Measurements from ENCODE around the gene EIF4EBP3. TPM values are rescaled to one million over a fixed set of nuclear protein-coding genes. Genes with fewer than 3 reads are reported as not detected.
A peak's percentile ranks its signal among the peaks of the same experiment; 100 is the strongest.

Gene EIF4EBP3
- total RNA-seq, 2 experiments from 2014 or later: 11.8 to 12.0 TPM

DNA sequence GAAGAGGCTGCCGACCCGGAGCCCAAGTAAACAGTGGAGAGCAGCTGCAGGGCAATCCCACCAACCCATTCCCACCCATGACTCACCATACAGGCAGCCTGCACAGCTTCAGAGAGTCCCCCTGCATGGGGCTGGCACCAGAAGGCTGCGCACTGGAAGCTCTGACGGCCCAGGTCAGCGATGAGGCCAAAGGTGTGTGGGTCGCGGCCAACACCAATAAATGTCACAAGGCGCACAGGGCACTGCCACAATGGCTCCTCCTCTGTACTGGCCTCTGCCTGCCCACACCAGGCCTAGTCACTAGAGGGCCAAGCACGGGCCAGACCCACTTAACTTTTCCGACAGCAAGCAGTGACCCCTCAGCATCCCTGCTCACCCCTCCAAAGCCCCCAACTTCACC is 12.8 kb downstream of the EIF4EBP3 start:
- ATAC-seq (ENCODE audit: low read depth) (no peak), DNase-seq (no peak)
- POLR2A ChIA-PET: interaction anchor here (2.9 kb wide), 1 partner anchor 12 kb away, joined by 12 read pairs; the partner anchor contains the start of gene EIF4EBP3
- no peaks in the 10 kb centered on the region for H3K27me3 Mint-ChIP-seq
- H3K4me1 Mint-ChIP-seq: peaks cover 31% of the 10 kb centered on the region
- H3K36me3 Mint-ChIP-seq: peaks cover 16% of the 10 kb centered on the region
- H3K4me3 Mint-ChIP-seq: no peak overlapping the region
- H3K9me3 Mint-ChIP-seq: no peaks in the 10 kb centered on the region
- H3K27ac Mint-ChIP-seq: no peak overlapping the region

DNA sequence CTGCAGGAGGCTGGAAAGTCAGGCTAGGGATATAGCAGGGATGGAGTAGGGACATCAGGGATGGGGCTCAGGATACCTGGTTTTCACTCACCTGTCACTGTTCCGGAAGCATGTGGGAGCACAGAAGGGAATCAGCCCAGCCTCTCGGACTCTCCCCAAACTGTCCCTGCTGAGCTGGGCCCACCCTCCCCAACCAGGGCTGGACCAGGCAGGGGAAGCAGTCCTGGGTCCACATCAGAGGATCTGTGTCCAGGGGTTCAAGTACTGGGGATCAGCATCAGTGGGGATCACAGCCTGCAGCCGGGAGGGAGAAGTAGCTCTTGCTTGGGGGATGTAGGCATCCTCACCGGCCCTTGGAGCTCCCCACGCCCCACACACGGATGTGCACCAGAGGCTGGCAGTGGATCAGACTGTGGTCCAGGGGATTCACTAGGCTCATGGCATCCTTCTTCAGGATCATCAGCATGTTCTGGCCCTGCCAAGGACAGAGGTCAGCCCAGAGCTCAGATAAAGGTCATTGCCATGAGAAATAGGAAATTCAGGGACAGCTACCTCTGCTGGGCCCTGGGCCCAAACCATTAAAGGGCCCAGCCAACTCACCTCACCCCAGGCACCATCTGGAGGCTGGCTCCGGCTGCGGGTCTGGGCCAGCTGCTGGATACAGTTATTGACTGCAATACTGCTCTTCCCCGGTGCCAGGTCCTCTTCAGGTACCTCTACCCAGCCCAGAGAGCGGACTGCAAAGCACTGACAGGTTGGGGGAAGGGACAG is 14.5 kb downstream of the EIF4EBP3 start:
- no peak for DNase-seq
- POLR2A ChIA-PET: interaction anchor here (2.9 kb wide), 1 partner anchor 14 kb away, joined by 12 read pairs; the partner anchor contains the start of gene EIF4EBP3
- no peak for ATAC-seq (ENCODE audit: low read depth)
- H3K4me3 Mint-ChIP-seq: no peak overlapping the region
- no peaks in the 10 kb centered on the region for H3K9me3 Mint-ChIP-seq
- H3K36me3 Mint-ChIP-seq: peaks cover 13% of the 10 kb centered on the region
- H3K27me3 Mint-ChIP-seq: no peaks in the 10 kb centered on the region
- H3K27ac Mint-ChIP-seq: no peak overlapping the region
- peaks cover 30% of the 10 kb centered on the region for H3K4me1 Mint-ChIP-seq

DNA sequence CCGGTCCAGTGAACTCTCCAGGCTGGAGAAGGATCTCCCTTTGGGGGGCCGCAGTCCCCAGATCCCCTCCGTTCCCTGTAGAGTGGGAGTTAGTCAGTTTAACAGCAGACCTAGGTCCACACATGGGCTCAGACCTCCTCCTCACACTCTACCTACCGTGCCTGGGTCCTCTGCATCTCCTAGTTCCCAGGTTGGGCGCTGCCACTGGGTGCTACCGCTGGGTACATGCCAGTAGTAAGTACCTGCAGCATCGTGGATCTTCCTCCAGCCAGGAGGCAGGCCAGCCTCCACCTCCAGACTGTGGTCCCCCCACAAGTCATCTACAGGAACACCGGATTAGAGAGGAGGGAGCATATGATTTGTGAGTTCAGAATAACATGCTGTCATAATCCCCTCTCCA is 16.1 kb downstream of the EIF4EBP3 start:
- peak overlapping the region; percentile 98 for H3K27ac Mint-ChIP-seq
- DNase-seq: no peak
- ATAC-seq (ENCODE audit: low read depth): no peak
- H3K27me3 Mint-ChIP-seq: no peaks in the 10 kb centered on the region
- H3K4me1 Mint-ChIP-seq: peaks cover 34% of the 10 kb centered on the region
- POLR2A ChIA-PET: interaction anchor here (0.9 to 2.7 kb wide), 7 partner anchors 12 to 162 kb away, joined by 3 to 23 read pairs (median 4); partner anchors contain the start of genes ANKHD1, EIF4EBP3, HARS1 and HARS2
- no peaks in the 10 kb centered on the region for H3K9me3 Mint-ChIP-seq
- peak overlapping the region; percentile 89 for H3K4me3 Mint-ChIP-seq
- H3K36me3 Mint-ChIP-seq: peaks cover 20% of the 10 kb centered on the region

DNA sequence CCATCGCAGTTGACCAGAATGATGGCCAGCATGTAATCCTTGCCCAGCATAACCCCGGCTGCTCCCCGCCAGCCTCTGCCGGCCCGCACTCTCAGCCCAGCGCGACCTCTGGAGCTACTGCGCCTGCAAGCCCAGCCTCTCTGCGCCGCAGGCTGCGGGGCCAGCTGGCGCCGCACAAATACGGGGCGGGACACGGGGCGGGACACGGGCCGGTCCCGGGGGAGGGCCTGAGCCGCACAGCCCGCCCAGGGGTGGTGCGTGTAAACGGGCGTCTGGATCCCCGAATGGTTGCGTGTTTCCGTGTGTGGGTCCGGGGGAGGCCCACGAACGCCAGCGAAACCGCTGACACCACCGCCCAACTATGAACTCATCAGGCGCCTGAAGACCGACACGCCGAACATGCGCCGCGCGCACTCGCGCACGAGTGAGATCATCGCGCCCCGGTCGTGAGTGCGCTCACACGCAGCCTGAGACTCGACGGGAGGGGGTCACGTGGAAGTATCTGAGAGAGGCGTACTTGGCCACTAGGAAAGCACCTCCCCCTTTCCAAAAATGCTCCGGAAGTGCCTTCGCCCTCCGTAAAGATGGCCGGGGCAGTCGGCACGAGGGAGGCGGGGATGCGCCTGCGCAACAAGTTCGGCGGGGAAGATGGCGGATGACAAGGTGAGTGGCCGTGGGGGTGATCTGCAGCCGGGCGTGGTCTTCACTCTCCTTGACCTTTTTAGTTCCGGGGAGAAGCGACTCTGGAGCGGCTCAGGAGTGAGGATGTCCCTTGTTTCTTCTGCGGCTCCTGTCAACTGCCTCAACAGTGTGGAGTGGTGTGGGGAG is 16.9 kb downstream of the EIF4EBP3 start, which contains the start of the genes APBB3 and SLC35A4:
Gene APBB3, minus strand, starts transcription at position 403 of the 828 bp plus-strand sequence. Its CDS starts 353 bp downstream, at position 50.
Gene SLC35A4, plus strand, starts transcription at position 633 of the 828 bp plus-strand sequence. CDS start 2,342 bp downstream, outside the sequence.
- Mint-ChIP-seq H3K36me3 (peaks cover 22% of the 10 kb centered on the region), H3K4me1 (peaks cover 39% of the 10 kb centered on the region), H3K27ac (peak within 1 kb of the TSS; percentile 98), H3K9me3 (no peaks in the 10 kb centered on the region), H3K27me3 (no peaks in the 10 kb centered on the region), H3K4me3 (peak within 1 kb of the TSS; percentile 89)
- POLR2A ChIA-PET: interaction anchor here (0.9 to 2.7 kb wide), 7 partner anchors 13 to 163 kb away, joined by 3 to 23 read pairs (median 4); partner anchors contain the start of genes ANKHD1, EIF4EBP3, HARS1 and HARS2
- peak; percentile 93 for ATAC-seq (ENCODE audit: low read depth)
- DNase-seq: peak; percentile 93

DNA sequence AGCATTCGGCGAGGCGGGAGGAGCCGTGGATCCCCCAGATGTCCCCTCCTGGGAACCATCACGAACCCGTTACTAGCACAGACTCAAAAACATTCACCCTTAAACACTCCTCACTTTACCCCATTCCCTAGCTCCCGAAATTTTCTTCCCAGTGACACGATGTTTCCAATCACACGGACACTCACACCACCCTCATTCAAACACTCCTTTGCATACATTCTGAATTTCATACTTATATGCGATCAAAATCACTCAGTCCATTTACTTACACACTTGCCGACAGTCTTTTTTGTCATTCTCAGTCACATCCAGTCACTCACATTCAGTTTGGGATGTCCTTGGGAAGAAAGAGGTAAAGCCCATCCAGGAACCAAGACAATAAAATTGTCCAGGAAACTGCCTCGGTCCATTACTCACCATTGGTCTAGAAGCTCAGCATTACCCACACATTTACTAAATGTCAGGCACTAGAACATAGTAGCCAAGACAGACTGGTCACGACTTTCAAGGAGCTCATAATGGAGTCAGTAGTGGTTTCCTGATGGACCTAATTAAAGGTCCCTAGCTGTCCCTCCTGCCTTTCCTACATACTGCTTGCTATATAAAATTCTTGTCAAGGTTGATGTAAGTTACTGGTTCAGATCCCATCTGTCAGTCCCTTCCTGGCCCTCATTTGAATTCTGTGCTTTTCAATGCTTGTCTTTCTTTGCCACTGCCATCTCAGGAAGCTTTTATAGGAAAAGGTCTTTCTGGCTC is 17.7 kb downstream of the EIF4EBP3 start:
- Mint-ChIP-seq H3K9me3 (no peaks in the 10 kb centered on the region), H3K36me3 (peaks cover 22% of the 10 kb centered on the region), H3K4me3 (peak overlapping the region; percentile 89), H3K27ac (peak overlapping the region; percentile 98), H3K27me3 (no peaks in the 10 kb centered on the region), H3K4me1 (peaks cover 41% of the 10 kb centered on the region)
- POLR2A ChIA-PET: interaction anchor here (0.8 to 3.1 kb wide), 5 partner anchors 8 to 146 kb away, joined by 3 to 23 read pairs (median 5); partner anchors contain the start of genes EIF4EBP3, SRA1 and ZMAT2
- DNase-seq (no peak), ATAC-seq (ENCODE audit: low read depth) (no peak)

DNA sequence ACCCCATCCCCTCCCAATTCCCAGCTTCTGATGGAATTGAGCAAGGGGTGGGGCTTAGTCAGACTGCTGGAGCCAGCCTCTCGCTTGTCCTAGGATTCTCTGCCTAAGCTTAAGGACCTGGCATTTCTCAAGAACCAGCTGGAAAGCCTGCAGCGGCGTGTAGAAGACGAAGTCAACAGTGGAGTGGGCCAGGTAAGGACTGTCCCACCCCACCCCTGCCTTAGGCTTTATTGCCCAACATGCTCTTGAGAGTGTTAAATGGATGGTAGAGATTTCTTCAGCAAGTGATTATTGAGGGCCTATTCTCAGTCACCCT is 18.3 kb downstream of the EIF4EBP3 start:
- peaks cover 21% of the 10 kb centered on the region for H3K36me3 Mint-ChIP-seq

DNA sequence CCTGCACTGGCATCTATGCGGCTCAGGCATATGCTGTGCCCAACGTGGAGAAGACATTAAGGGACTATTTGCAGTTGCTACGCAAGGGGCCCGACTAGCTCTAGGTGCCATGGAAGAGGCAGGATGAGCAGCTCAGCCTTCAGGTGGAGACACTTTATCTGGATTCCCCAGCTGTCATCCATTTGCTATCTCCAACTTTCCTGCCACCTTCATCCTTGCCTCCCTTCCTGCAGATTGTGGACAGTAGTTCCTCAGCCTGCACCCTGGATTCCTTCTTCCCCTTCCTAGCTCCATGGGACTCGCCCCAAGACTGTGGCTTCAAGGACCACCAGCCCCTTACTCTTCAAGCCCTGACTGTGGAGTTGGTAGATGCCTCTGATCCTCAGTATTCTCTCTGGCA is 19.2 kb downstream of the EIF4EBP3 start:
- DNase-seq: no peak
- H3K36me3 Mint-ChIP-seq: peaks cover 19% of the 10 kb centered on the region
- H3K27me3 Mint-ChIP-seq: no peaks in the 10 kb centered on the region
- no peak for ATAC-seq (ENCODE audit: low read depth)
- POLR2A ChIA-PET: interaction anchor here (0.6 to 3.1 kb wide), 3 partner anchors 9 to 451 kb away, joined by 3 to 14 read pairs (median 4); partner anchors contain the start of genes IK, NDUFA2 and SRA1
- H3K27ac Mint-ChIP-seq: no peak overlapping the region
- peaks cover 42% of the 10 kb centered on the region for H3K4me1 Mint-ChIP-seq
- H3K9me3 Mint-ChIP-seq: no peaks in the 10 kb centered on the region
- no peak overlapping the region for H3K4me3 Mint-ChIP-seq

More for the DNA sequence above, 18.3 kb downstream of the EIF4EBP3 start:
- peak overlapping the region; percentile 89 for H3K4me3 Mint-ChIP-seq
- H3K27me3 Mint-ChIP-seq: no peaks in the 10 kb centered on the region
- no peaks in the 10 kb centered on the region for H3K9me3 Mint-ChIP-seq
- H3K27ac Mint-ChIP-seq: peak overlapping the region; percentile 98
- DNase-seq (no peak), ATAC-seq (ENCODE audit: low read depth) (no peak)
- H3K4me1 Mint-ChIP-seq: peaks cover 42% of the 10 kb centered on the region
- POLR2A ChIA-PET: interaction anchor here (0.8 to 3.1 kb wide), 4 partner anchors 8 to 134 kb away, joined by 3 to 23 read pairs (median 8); partner anchors contain the start of genes EIF4EBP3, SRA1 and ZMAT2

DNA sequence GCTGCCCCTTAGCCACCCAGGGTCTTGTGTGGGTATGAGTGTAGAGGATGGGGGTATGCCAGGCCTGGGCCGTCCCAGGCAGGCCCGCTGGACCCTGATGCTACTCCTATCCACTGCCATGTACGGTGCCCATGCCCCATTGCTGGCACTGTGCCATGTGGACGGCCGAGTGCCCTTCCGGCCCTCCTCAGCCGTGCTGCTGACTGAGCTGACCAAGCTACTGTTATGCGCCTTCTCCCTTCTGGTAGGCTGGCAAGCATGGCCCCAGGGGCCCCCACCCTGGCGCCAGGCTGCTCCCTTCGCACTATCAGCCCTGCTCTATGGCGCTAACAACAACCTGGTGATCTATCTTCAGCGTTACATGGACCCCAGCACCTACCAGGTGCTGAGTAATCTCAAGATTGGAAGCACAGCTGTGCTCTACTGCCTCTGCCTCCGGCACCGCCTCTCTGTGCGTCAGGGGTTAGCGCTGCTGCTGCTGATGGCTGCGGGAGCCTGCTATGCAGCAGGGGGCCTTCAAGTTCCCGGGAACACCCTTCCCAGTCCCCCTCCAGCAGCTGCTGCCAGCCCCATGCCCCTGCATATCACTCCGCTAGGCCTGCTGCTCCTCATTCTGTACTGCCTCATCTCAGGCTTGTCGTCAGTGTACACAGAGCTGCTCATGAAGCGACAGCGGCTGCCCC is 19.8 kb downstream of the EIF4EBP3 start:
- Mint-ChIP-seq H3K36me3 (peaks cover 19% of the 10 kb centered on the region), H3K27ac (peak overlapping the region; percentile 10), H3K4me3 (no peak overlapping the region), H3K27me3 (no peaks in the 10 kb centered on the region), H3K4me1 (peaks cover 42% of the 10 kb centered on the region), H3K9me3 (no peaks in the 10 kb centered on the region)
- ATAC-seq (ENCODE audit: low read depth) (no peak), DNase-seq (no peak)
- POLR2A ChIA-PET: interaction anchor here (0.6 to 3.1 kb wide), 3 partner anchors 10 to 80 kb away, joined by 3 to 14 read pairs (median 3); partner anchors contain the start of genes IK, NDUFA2 and SRA1

DNA sequence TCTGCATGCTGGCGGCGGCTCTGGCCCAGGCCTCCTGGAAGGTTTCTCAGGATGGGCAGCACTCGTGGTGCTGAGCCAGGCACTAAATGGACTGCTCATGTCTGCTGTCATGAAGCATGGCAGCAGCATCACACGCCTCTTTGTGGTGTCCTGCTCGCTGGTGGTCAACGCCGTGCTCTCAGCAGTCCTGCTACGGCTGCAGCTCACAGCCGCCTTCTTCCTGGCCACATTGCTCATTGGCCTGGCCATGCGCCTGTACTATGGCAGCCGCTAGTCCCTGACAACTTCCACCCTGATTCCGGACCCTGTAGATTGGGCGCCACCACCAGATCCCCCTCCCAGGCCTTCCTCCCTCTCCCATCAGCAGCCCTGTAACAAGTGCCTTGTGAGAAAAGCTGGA is 20.4 kb downstream of the EIF4EBP3 start:
- H3K4me3 Mint-ChIP-seq: no peak overlapping the region
- no peaks in the 10 kb centered on the region for H3K27me3 Mint-ChIP-seq
- peaks cover 38% of the 10 kb centered on the region for H3K4me1 Mint-ChIP-seq
- H3K27ac Mint-ChIP-seq: peak overlapping the region; percentile 93
- H3K9me3 Mint-ChIP-seq: no peaks in the 10 kb centered on the region
- DNase-seq (no peak), ATAC-seq (ENCODE audit: low read depth) (no peak)
- H3K36me3 Mint-ChIP-seq: peaks cover 19% of the 10 kb centered on the region
- POLR2A ChIA-PET: interaction anchor here (1.1 to 3.1 kb wide), 2 partner anchors 10 to 17 kb away, joined by 3 to 14 read pairs; partner anchors contain the start of gene SRA1

DNA sequence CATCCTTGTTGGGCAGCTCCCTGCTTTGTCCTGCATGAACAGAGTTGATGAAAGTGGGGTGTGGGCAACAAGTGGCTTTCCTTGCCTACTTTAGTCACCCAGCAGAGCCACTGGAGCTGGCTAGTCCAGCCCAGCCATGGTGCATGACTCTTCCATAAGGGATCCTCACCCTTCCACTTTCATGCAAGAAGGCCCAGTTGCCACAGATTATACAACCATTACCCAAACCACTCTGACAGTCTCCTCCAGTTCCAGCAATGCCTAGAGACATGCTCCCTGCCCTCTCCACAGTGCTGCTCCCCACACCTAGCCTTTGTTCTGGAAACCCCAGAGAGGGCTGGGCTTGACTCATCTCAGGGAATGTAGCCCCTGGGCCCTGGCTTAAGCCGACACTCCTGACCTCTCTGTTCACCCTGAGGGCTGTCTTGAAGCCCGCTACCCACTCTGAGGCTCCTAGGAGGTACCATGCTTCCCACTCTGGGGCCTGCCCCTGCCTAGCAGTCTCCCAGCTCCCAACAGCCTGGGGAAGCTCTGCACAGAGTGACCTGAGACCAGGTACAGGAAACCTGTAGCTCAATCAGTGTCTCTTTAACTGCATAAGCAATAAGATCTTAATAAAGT is 21.1 kb downstream of the EIF4EBP3 start:
- ATAC-seq (ENCODE audit: low read depth) (no peak), DNase-seq (no peak)
- Mint-ChIP-seq H3K27ac (peak overlapping the region; percentile 93), H3K9me3 (no peaks in the 10 kb centered on the region), H3K27me3 (no peaks in the 10 kb centered on the region), H3K4me3 (peak overlapping the region; percentile 74), H3K4me1 (peaks cover 34% of the 10 kb centered on the region), H3K36me3 (peaks cover 23% of the 10 kb centered on the region)
- POLR2A ChIA-PET: interaction anchor here (1.1 to 2.3 kb wide), 3 partner anchors 11 to 64 kb away, joined by 3 to 9 read pairs (median 5); partner anchors contain the start of genes CD14 and SRA1

DNA sequence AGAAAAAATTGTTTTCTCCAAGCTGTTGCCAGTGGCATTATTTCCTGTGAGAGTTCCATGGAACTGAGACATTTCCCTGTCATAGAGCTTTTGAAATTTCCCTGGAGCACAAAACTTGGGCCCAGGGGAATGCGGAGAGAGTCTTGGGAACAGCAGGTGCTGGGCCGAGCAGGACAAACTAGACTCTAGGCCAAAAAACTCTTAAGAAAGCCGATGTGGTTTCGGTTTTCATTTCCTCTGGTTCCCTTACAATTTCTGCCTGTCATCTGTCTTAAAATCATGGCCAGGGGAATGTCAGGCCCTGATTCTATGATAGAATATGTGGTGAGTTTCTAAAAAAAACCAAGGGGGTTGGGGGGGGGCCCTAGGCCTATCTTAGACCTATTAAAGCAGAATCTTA is 21.7 kb downstream of the EIF4EBP3 start:
- Mint-ChIP-seq H3K27ac (peak overlapping the region; percentile 93), H3K9me3 (no peaks in the 10 kb centered on the region), H3K36me3 (peaks cover 23% of the 10 kb centered on the region), H3K4me1 (peaks cover 29% of the 10 kb centered on the region), H3K4me3 (peak overlapping the region; percentile 74), H3K27me3 (no peaks in the 10 kb centered on the region)
- ATAC-seq (ENCODE audit: low read depth) (no peak), DNase-seq (no peak)
- POLR2A ChIA-PET: interaction anchor here (1.2 to 2.3 kb wide), 4 partner anchors 12 to 168 kb away, joined by 3 to 9 read pairs (median 6); partner anchors contain the start of genes ANKHD1, CD14, IK and NDUFA2
